ENCODE results near the gene TTI1. TPM values are rescaled to one million over a fixed set of nuclear protein-coding genes. Genes with fewer than 3 reads are reported as not detected.
A peak's percentile ranks its signal among the peaks of the same experiment; 100 is the strongest.

Gene TTI1
- total RNA-seq (2014; rRNA removed), result 33.5 and 35.3 TPM in 2 replicates
- 10.4 TPM for polyA plus RNA-seq (2012)

DNA sequence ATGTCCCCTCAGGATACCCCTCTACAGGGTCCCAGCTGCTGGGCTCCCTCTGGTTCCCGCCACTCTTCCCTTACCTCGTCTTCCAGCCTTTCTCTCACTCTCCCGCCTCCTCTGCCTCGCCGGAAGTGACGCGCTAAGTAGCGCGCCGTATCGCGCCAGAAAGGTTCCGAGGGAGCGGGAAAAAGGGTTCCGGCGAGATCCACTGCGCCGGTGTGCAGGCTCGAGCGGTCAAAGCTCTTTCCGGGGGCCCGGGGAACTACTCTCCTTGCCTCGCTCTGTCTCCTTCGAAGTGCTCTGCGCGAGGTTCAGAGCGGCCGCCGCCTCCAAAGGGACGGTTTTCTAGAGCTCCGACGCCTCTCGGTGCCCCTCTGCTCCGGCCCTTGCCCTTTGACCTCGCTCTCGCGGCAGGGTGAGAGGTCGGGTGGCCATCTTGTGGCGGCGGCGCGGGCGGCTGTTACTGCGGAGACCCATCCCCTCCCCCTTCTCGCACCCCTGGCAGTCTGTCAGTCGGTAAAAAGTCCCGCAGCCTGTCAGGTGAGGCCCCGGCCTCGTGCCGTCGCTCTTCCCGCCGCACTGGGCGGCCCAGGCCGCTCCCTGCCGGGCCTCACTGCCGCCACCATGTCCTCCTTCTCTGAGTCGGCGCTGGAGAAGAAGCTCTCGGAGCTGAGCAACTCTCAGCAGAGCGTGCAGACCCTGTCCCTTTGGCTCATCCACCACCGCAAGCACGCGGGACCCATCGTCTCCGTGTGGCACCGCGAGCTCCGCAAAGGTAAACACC is at the start of gene TTI1, which contains the start of gene RPRD1B:
TTI1 (minus strand) TSS at position 127 of the 778 bp plus-strand sequence. CDS start 19,640 bp downstream, outside the sequence.
RPRD1B (plus strand) TSS at position 417 of the 778 bp plus-strand sequence; CDS start at position 619, 202 bp downstream.
- DNase-seq (ENCODE audit: low read depth), result peak; percentile 89

DNA sequence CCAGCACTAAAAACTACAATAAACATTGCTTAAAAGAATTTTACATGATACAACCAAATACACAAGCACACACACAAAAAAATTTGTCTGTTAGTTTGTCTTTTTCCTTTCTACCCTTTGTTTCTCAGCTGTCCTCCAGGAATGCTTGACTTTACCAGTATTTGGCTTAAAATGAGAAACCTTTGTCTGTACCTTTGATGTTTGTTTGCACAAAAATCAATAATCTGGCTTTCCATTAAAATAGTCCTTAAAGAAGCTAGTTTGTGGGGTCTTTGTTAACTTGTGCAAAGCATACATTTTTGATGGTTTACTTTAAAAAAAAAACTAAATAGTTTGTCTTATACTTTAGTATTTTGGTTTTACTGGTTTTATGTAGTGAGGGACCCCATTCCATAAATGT is 49.6 kb upstream of the TTI1 start:
- no peak for DNase-seq (ENCODE audit: low read depth)

DNA sequence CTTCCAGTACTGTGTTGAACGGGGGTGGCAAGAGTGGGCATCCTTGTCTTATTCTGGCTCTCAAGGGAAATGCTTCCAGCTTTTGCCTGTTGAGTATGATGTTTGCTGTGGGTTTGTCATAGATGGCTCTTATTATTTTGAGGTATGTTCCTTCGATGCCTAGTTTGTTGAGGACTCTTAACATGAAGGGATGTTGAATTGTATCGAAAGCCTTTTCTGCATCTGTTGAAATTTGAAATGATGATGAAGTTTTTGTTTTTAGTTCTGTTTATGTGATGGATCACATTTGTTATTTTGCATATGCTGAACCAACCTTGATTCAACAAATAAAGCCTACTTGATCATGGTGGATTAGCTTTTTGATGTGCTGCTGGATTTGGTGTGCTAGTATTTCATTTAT is 48.3 kb upstream of the TTI1 start:
- DNase-seq (ENCODE audit: low read depth), result no peak

DNA sequence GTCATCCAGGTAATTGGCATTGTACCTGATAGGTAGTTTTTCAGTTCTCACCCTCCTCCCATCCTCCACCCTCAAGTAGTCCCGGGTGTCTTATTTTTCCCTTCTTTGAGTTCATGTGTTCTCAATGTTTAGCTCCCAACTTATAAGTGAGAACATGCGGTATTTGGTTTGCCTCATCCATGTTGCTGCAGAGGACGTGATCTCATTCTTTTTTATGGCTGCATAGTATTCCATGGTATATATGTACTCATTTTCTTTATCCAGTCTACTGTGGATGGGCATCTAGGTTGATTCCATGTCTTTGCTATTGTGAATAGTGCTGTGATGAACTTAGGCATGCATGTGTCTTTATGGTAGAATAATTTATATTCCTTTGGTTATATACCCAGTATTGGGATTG is 46.1 kb upstream of the TTI1 start:
- DNase-seq (ENCODE audit: low read depth), result no peak

DNA sequence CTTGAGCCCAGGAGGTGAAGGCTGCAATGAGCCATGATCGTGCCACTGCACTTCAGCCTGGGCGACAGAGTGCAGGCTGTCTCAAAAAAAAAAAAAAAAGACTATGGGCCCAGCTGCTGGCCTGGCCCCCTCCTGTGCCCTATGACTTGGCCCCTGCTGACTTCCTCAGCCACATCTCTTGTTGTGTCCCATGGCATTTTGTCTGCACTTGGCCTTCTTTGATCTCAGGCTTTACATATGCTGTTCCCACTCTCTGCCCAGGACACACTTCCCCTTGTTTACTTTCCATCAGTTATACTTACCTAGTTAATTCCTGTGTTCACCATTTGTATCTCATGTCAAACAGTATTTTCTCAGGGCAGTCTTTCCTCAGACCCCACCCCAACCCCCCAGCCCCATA is 44.8 kb upstream of the TTI1 start:
- no peak for DNase-seq (ENCODE audit: low read depth)

DNA sequence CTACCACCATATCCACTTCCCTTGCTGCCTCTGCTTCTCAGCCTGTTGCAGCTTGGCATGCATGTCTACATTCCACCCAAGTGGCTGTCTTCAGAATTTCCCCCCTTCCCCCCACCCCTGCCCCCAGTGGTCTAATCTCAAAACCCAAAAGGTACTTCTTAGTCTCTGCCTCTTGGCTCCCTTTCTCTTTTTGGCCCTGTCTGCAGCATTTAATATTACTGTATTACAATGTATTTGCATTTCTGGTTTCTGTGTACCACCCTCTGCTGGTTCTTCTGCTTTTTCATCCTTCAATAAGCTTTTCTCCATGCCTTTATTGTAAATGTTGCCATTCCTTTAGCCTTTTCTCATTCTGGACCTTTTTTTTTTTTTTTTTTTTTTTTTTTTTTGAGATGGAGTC is 43.3 kb upstream of the TTI1 start:
- DNase-seq (ENCODE audit: low read depth), result no peak

DNA sequence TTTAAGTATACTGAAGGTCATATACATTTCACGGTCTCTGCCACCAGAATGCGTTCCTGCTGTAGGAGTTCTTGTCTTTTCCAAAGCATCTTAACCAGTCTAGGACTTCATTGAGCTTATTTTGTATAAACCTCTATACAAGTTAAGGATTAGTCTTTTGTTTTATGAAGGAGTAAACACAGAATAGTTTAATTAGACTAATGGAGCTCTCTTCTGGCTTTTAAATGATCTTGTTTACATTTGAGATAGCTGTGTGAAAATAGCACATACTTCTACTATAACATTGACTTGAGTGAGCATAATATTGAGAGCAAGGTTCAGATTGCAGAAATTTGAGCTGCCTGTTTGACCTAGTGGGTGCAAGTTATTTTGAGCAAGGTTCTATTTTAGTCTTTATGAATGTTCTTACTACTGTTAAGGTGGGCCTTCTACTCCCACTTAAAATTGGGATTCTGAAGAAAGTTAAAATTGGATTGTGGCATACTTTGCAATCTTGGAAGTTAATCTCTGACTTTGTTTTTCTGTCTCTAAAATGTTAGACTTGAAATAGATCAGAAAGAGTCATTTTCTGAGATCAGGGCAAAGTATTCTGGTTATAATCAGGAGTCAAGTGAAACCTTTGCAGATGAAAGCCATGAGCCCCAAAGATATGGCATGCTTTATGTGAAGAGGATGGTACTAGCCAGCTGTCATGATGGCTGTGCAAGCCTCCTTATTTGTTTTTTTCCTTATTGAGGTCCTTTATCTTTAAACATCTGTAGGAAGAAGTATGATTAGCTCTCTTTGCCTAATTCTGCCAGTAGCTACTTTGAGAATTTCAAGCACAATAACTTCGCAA is 42.1 kb upstream of the TTI1 start:
- DNase-seq (ENCODE audit: low read depth), result no peak

DNA sequence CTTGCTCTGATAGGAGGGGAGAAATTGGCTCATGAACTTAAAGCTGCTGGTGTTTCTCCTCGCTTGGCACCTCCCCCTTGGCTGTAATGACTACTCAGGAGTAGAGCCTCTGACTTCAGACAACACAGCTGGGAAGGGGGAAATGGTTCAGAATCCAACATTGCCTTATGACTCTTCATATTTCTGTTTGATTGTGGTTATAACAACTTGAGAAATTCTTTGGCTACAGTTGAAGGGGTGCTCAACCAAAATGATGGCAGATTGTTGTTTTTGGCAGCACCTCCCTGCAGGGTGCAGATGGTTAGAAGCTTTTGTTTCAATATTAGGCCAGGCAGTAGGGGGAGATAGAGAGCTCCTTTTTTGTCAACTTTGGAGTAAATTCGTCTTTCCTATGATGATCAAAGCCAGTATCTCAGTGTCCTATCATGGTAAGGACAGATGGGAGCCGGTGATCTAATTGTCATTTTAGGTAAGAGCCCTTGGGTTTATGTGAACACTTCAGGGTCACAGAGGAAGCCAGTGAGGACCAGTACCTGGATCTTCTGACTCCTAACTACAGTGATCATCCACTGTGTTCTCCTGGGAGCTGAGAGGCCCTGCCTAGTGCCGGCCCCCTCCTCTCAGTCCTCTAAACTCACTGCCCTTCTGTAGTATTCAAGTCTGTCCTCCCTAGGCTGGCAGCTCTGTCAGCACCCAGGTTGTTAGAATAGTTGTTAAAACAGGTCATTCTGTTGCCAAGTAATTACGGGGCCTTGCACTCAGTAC is 40.2 kb upstream of the TTI1 start:
- DNase-seq (ENCODE audit: low read depth), result peak; percentile 97

DNA sequence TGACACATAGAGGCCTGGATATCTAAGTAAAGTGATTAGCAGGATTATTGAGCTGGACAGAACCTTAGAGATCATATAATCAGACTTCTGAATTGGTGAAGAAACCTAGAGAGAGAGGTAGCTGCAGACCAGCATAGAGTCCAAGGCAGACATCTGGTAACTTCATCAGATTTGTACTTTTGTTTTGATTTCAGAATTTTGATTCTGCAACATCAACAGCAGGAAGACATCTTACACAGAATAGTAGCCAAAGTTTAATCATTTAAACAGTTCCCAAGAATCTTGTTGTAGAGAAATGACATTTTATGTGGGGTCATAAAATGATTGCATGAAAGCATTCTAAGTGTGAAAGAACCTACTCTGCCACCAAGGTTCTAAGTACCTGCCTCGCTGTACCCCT is 39.6 kb upstream of the TTI1 start:
- DNase-seq (ENCODE audit: low read depth), result no peak

DNA sequence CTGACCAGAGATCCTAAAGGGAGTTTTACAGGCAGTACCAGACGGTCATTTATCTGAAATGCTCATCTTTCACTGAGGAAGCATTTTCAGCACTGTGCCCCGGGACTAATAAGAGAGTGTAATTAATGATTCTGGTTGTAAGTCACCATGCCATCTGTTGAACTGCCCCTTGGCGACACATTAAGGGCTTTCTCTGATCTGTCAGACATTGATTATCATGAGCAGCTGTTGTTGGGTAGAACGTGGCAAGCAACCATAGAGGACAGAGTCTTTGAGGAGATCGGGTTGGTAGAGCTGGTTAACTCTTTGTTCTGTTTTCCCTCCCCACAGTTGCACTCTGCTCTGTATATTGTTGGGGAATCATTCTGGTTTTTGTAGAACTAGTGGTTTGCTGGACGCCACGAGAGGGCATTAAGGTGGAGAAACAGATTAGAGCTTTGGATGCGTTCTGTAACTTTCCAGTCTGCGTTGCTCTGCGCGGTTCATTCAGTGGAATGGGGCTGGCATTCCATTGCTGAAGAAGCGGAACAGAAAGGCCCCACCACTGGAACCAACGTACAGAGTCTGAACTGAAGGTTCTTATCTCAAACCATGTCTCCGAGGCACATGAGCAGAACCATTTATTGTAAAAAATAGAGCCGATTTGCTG is 34.6 kb upstream of the TTI1 start:
- peak; percentile 43 for DNase-seq (ENCODE audit: low read depth)

DNA sequence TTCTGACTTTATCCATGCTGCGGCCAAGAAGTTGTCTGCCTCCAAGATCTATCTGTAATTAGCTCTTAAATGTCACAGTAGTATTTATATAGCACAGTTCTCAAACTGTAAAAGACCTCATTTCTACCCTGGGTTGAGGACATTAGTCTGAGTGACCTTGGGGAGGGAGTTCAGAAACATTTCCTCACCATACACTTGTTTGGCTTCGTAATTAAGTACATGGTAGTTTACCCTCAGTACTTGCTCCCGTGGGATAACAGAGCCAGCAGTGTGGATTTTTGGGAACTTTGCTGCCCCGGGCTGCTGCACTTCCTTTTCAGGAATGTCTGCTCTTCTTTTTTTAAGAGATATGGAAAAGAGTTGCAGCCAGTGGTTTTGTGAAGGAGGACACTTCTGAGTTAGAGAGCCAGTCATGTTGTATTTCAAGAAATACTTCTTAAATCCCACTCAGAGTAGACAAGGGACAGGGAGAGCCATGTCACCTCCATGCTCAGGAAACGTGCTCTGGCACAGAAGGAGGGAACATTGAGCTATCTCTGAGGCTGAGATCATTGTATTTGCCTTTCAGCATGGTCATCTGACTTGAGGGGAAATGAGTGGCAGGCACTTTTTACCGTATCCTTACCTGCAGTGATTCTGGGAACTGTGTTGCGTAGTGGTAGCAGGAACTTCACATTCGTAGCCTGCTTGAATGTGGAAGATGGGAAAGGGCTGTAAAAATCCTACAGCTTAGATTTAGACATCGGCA is 33.9 kb upstream of the TTI1 start:
- no peak for DNase-seq (ENCODE audit: low read depth)

DNA sequence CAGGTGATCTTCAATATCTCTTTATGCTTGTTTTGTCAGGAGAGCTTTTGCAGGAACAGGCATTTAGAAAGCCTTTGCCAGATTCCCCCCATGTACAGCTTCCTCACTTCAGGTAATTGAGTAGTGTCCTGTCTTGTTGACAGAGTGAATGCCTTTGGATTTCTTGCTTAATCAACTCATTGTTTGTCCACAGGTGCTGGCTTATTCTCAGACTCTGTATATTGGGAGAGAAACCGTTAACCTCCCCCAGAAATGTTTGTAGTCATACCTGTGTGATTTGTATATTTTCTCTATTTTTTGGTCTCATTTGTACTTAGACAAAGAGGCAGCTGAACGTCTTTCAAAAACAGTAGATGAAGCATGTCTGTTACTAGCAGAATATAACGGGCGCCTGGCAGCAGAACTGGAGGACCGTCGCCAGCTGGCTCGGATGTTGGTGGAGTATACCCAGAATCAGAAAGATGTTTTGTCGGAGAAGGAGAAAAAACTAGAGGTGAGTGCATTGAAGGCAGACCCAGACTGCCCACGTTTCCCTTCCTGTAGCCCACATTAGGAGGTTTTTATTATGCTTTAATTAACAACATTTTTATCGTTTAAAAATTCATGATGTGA is 32.6 kb upstream of the TTI1 start:
- no peak for DNase-seq (ENCODE audit: low read depth)

DNA sequence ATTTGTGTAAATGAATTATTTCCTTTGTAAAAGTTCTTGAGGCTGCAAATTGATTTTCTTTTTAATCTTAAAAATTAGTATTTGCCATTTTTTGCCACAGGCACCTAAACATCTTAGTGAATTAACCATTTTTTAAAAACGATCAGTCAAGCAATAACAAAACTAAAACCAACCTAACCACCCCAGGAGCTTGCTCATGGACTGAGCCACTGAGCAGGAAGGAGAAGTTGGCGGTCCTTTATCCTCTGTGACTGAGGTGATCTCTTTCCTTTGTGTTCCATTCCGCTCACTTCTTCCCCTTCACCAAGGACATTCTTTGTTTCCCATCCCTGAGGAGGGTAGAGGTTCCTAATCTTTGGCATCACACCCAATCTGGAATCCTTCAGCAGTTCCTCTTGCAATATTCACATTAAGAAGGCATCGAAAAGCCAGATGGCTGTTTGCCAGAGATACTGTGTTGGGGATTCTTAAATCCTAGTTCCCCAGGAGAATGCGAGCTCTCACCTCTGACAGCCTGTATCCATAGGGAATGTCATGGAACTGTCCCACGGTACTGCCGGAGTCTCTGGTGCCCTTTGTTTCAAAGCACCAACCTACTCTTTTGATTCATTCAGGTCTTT is 30.8 kb upstream of the TTI1 start:
- no peak for DNase-seq (ENCODE audit: low read depth)

DNA sequence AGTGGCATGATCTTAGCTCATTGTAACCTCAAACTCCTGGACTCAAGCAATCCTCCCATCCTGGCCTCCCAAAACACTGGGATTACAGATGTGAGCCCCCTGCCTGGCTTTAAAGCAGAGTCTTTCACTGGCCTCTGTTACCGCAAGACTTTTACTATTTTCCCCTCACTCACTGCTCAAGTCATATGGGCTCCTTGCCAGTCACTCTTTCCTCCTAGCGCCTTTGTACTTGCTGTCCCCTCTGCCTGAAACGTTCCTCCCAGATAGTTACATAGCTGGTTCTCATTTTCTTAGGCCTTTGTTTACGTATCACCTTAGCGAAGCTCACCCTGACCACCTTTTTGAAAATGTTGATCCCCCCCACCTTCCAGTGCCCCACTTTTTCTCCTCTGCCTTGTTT is 29.6 kb upstream of the TTI1 start:
- DNase-seq (ENCODE audit: low read depth), result no peak

DNA sequence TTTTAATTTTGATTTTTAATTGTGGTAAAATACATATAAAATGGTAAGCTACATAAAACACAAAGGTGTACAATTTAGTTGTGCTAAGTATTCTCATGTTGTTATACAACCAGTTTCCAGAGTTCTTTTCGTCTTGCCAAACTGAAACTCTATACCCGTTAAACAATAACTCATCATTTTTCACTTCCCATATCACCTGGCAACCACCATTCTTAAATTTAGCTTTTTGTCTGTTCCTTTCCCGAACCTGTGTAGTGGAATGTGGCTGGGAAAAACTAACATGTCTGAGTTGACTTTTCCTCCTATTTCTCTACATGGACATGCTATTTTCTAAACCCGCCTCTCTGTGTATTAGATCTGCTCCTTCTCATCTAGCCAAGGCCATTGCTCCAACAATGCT is 27.9 kb upstream of the TTI1 start:
- DNase-seq (ENCODE audit: low read depth), result no peak

DNA sequence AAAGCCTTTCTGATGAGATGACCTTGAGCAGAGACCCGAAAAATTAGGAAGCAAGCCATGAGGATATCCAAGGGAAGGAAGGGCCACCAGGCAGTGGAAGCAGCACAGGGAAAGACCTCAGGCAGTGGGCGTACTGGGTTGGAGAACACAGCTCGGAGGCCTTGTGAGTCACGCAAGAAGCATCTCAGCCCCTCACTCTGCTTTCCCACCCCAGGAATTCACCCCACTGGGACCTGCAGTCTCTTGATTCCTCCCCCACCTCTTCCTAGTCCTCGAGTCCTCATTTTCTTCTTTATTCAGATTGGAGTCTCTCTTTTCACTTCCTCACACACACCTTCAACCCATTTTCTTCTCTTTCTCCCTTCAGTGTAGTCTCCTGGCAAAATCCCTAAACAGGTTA is 27.3 kb upstream of the TTI1 start:
- no peak for DNase-seq (ENCODE audit: low read depth)

DNA sequence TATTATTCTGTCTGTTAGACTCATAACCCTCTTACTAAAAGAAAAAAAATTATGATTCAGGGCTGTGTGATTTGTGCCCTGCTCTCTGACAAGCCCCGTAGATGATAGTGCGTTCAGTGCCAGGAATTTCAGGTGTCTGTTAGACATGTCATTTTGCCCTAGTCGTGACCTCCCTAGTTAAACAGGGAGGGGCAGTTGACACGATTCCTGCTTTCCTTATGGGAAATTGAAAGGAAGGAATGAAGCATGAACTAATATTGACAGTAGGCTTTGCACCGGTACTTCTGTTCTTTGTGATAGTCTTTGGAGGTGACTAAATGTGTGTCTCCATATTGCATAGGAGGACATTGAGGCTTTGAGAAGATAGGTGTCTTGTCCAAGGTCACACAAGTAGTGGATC is 26.6 kb upstream of the TTI1 start:
- DNase-seq (ENCODE audit: low read depth), result no peak

DNA sequence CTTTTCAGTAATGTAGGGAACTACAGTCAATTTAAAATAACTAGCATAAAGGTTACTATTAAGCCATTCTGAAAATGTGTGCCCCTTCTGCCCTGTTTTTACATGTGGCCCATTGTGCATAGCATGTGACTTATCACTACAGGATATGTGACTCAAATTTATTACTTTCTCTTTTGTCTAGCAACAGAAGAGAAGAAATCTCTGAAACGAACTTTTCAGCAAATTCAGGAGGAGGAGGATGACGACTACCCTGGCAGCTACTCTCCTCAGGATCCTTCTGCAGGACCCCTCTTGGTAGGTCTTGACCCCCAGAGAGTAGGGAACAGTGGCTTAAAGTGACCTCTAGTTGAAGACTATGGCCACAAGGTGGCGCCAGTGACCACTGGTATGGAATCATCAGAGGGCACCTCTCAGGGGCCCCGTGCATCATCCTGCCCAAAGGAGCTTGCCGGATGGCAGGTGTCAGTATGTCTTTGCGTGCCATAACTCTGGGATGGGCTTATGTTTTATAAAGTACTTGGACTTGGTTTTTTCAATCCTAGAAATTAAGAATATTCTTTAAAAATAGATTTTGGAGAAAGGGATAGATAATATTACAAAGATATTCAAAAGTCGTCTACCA is 24.2 kb upstream of the TTI1 start:
- peak; percentile 74 for DNase-seq (ENCODE audit: low read depth)

DNA sequence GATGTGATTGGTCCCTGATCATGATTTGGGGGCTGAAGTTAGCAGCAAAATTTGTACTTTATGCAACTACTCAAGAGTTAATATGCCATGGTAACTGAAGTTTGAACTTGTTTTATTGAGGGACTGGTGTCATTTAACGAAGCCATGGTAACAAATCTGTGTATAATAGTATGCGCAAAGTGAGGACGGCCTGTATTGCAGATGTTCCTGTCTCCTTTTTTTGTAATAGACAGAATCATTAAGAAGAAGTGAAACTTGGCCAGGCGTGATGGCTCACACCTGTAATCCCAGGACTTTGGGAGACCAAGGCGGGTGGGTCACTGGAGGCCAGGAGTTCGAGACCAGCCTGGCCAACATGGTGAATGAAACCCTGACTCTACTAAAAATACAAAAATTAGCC is 22.6 kb upstream of the TTI1 start:
- DNase-seq (ENCODE audit: low read depth), result no peak
